Mammary epithelial cell (primary cell): ENCODE results near the gene FNDC3B.

ENCODE experiments used
- CTCF ChIP-seq, 2 donors: IDR thresholded peaks in 1 of 2; conservative IDR thresholded peaks in 1 of 2; 2 replicates each; pipeline ENCODE4 v1.5.1; 2011 to 2012; ENCODE audit warnings: inconsistent platforms in 2 of 2, low read length in 2 of 2, mild to moderate bottlenecking in 2 of 2, control low read depth in 1 of 2, low read depth in 1 of 2; ENCODE audit not compliant: insufficient read depth in 1 of 2; ENCODE audit errors: extremely low read depth in 1 of 2
- EZH2 ChIP-seq: IDR thresholded peaks from 2 replicates; pipeline ENCODE4 v1.6.1; 2012; ENCODE audit warnings: low read length, inconsistent platforms, borderline replicate concordance

- TF ChIP-seq CTCF (conservative IDR thresholded peaks at IDR 0.05 in 1 of 2, IDR thresholded peaks at IDR 0.05 in 1 of 2; ENCODE audit: extremely low read depth in 1 of 2, insufficient read depth in 1 of 2, low read depth in 1 of 2, low read length in 2 of 2) (no peak), EZH2 (no peak)
Observed at GRCh38 chr3:172139528-172140276, 100.3 kb downstream of the FNDC3B start.
